GM23248 (cell line): ENCODE data around the gene VPS41.

Source experiments
- EZH2 ChIP-seq: fragments of 200-600 bp; sonication (generic); IDR thresholded peaks from 2 replicates; pipeline ENCODE4 v1.6.1; 2018; ENCODE audit warnings: antibody characterized with exemption, mild to moderate bottlenecking; ENCODE audit not compliant: insufficient read depth, poor library complexity, severe bottlenecking
- EZH2phosphoT487 ChIP-seq: fragments of 200-600 bp; sonication (generic); IDR thresholded peaks from 2 replicates; pipeline ENCODE4 v1.6.1; 2018; ENCODE audit warnings: antibody characterized with exemption, moderate library complexity, mild to moderate bottlenecking, low read depth; ENCODE audit not compliant: insufficient read depth

DNA sequence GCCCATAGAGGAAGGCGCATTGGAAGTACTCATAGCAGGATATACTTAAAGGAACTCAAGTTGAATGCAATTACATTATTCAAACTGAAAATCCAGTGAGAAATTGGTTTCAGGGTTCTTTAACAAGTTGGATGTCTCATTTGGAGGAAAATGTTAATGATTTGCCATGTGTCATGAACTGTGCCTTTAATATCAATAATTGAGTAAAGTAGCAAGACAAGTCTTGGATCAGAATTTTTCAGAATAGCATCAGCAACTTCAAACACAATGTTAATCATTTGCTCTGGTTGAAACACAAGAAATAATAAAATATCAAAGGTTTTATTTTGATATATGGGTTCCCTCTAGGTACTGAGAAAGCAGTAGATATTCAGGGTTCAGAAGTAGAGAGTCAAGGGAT is 44.2 kb upstream of the VPS41 start:
- TF ChIP-seq EZH2phosphoT487 (no peak), EZH2 (no peak)
